KMS-11 (cell line): Measurements from ENCODE around the gene BRD4.
A peak's percentile ranks its signal among the peaks of the same experiment; 100 is the strongest.

Experiments used
- H2AFZ ChIP-seq: fragments of 200-600 bp; sonication (generic); 2 replicates; pipeline ENCODE4 v1.6.1; 2016; ENCODE audit warnings: antibody characterized with exemption, mixed run types, low read depth
- H3K27ac ChIP-seq: fragments of 200-600 bp; sonication (generic); 2 replicates; pipeline ENCODE4 v1.6.1; 2016; ENCODE audit warnings: mild to moderate bottlenecking, mixed run types
- H3K27me3 ChIP-seq: fragments of 200-600 bp; sonication (generic); 2 replicates; pipeline ENCODE4 v1.6.1; 2017; ENCODE audit warnings: mild to moderate bottlenecking, low read depth, mixed run types, moderate library complexity; ENCODE audit not compliant: insufficient read depth
- H3K36me3 ChIP-seq: fragments of 200-600 bp; sonication (generic); 2 replicates; pipeline ENCODE4 v1.6.1; 2017; ENCODE audit warnings: mild to moderate bottlenecking, mixed run types; ENCODE audit not compliant: insufficient read depth
- H3K4me1 ChIP-seq: fragments of 200-600 bp; sonication (generic); 2 replicates; pipeline ENCODE4 v1.6.1; 2016; ENCODE audit warnings: mild to moderate bottlenecking, low read depth, mixed run types; ENCODE audit not compliant: poor library complexity, severe bottlenecking
- H3K4me2 ChIP-seq: fragments of 200-600 bp; sonication (generic); 2 replicates; pipeline ENCODE4 v1.7.0; 2016; ENCODE audit warnings: mild to moderate bottlenecking, mixed run types
- H3K4me3 ChIP-seq: fragments of 200-600 bp; sonication (generic); IDR thresholded peaks from 2 replicates; pipeline ENCODE4 v1.6.1; 2017; ENCODE audit warnings: low read depth, low read length, mixed read lengths; ENCODE audit not compliant: insufficient read depth
- H3K79me2 ChIP-seq: fragments of 200-600 bp; sonication (generic); 2 replicates; pipeline ENCODE4 v1.6.1; 2016; ENCODE audit warnings: low read depth, mixed run types; ENCODE audit not compliant: insufficient read depth
- H3K9ac ChIP-seq: fragments of 200-600 bp; sonication (generic); 2 replicates; pipeline ENCODE4 v1.6.1; 2016; ENCODE audit warnings: mild to moderate bottlenecking, mixed run types
- H4K20me1 ChIP-seq: fragments of 200-600 bp; sonication (generic); 2 replicates; pipeline ENCODE4 v1.6.1; 2016; ENCODE audit warnings: mild to moderate bottlenecking, mixed run types; ENCODE audit not compliant: insufficient read depth
- TF ChIP-seq, protein P1 (sequence below): fragments of 200-600 bp; sonication (generic); conservative IDR thresholded peaks from 2 replicates; pipeline ENCODE4 v1.6.1; 2017; ENCODE audit warnings: low read depth, mild to moderate bottlenecking, antibody characterized with exemption, low read length, moderate library complexity, mixed read lengths

The BRD4 gene

DNA sequence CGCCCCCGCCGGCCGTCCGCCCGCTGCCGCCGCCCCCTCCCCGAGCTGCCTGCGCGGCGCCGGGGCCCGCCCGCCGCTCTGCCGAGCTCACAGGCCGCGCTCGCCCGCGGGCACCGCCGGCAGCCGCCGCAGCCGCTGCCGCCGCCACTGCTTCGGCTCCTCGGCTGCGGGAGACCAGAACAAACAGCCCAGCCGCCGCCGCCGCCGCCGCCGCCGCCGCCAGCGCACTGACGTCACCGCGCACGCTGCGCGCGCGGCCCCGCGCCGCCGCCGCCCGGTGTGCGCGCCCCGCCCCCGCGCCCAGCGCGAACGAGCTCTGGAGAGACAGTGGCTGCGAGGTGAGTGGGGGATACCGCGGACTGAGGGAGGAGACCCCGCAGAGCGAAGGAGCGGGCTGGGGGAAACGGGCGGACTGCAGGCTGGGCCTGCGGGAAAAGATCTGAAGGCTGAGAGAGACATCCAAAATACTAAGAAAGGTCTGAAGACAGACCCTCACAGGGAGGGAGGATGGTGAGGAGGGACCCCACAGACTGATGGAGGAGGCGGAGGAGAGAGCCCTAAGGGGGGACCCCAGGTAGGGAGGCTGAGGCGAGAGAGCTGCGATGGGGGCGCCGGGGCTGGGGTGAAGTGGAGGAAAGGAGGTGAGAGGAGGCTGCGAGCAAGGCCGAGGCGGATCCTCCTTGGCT lies at the start of gene BRD4:
TSS of gene BRD4 (minus strand) at position 229 of the 686 bp plus-strand sequence. CDS start 59,440 bp downstream, outside the sequence.
- peaks cover 36% of the 10 kb centered on the region for H4K20me1 ChIP-seq
- H3K4me2 ChIP-seq: peak within 1 kb of the TSS; percentile 98
- TF ChIP-seq, protein P1, sequence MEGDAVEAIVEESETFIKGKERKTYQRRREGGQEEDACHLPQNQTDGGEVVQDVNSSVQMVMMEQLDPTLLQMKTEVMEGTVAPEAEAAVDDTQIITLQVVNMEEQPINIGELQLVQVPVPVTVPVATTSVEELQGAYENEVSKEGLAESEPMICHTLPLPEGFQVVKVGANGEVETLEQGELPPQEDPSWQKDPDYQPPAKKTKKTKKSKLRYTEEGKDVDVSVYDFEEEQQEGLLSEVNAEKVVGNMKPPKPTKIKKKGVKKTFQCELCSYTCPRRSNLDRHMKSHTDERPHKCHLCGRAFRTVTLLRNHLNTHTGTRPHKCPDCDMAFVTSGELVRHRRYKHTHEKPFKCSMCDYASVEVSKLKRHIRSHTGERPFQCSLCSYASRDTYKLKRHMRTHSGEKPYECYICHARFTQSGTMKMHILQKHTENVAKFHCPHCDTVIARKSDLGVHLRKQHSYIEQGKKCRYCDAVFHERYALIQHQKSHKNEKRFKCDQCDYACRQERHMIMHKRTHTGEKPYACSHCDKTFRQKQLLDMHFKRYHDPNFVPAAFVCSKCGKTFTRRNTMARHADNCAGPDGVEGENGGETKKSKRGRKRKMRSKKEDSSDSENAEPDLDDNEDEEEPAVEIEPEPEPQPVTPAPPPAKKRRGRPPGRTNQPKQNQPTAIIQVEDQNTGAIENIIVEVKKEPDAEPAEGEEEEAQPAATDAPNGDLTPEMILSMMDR: no peak
- H2AFZ ChIP-seq: peak within 1 kb of the TSS; percentile 79
- peak within 1 kb of the TSS; percentile 66 for H3K27ac ChIP-seq
- peaks cover 56% of the 10 kb centered on the region for H3K79me2 ChIP-seq
- no peaks in the 10 kb centered on the region for H3K27me3 ChIP-seq
- no peaks in the 10 kb centered on the region for H3K36me3 ChIP-seq
- H3K4me1 ChIP-seq: peaks cover 22% of the 10 kb centered on the region
- H3K9ac ChIP-seq: peak within 1 kb of the TSS; percentile 80
- H3K4me3 ChIP-seq: no peak within 1 kb of the TSS

DNA sequence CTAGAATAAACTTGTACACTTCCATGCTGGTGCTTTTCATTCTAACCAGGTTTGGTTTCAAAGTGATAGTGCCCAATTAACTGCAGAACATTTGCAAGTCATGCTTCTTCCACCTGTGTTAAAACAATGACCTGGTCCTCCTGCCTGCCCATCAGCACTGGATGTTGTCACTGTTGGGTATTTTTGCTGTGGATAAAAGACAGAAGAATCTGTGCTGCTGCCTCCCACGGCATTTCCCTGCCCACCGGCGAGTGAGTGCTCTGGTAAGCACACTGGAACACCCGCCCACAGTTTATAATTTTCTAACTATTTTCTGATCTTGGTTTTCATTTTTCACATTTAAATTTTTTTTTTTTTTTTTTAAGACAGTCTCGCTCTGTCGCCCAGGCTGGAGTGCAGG lies 49.5 kb upstream of the BRD4 start:
- Histone ChIP-seq H2AFZ (no peak overlapping the region), H3K4me2 (no peak overlapping the region), H3K27ac (no peak overlapping the region; the same call in 1 of the 2 replicates), H3K4me3 (no peak overlapping the region), H4K20me1 (no peaks in the 10 kb centered on the region), H3K27me3 (no peaks in the 10 kb centered on the region), H3K9ac (no peak overlapping the region), H3K36me3 (no peaks in the 10 kb centered on the region), H3K4me1 (peaks cover 28% of the 10 kb centered on the region), H3K79me2 (peaks cover 28% of the 10 kb centered on the region)
- TF ChIP-seq, protein P1: no peak

DNA sequence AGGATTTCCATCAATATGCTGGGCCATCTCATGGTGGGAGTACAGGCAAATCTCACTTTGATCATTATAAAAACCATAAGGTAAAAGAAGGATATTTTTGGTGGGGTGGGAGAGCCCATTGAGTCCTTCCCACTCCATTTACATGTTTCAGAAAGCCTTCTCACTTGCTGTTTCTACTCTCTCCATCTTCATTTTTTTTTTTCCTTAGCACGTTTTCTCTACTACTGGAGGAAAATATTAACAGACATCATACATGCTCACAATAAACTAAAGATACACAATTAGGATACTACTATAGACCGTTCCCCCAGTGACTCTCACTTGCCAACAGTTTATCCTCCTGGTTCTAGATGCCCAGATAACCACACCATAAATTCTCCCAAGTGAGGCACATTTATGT lies 49.1 kb upstream of the BRD4 start:
- H3K27me3 ChIP-seq: no peaks in the 10 kb centered on the region
- no peaks in the 10 kb centered on the region for H3K36me3 ChIP-seq
- no peak overlapping the region; the same call in 1 of the 2 replicates for H3K27ac ChIP-seq
- H2AFZ ChIP-seq: no peak overlapping the region
- peaks cover 30% of the 10 kb centered on the region for H3K4me1 ChIP-seq
- no peak overlapping the region for H3K9ac ChIP-seq
- no peaks in the 10 kb centered on the region for H4K20me1 ChIP-seq
- TF ChIP-seq, protein P1: no peak
- H3K79me2 ChIP-seq: peaks cover 32% of the 10 kb centered on the region
- no peak overlapping the region for H3K4me3 ChIP-seq
- peak overlapping the region; percentile 88; the same call in 1 of the 2 replicates for H3K4me2 ChIP-seq

DNA sequence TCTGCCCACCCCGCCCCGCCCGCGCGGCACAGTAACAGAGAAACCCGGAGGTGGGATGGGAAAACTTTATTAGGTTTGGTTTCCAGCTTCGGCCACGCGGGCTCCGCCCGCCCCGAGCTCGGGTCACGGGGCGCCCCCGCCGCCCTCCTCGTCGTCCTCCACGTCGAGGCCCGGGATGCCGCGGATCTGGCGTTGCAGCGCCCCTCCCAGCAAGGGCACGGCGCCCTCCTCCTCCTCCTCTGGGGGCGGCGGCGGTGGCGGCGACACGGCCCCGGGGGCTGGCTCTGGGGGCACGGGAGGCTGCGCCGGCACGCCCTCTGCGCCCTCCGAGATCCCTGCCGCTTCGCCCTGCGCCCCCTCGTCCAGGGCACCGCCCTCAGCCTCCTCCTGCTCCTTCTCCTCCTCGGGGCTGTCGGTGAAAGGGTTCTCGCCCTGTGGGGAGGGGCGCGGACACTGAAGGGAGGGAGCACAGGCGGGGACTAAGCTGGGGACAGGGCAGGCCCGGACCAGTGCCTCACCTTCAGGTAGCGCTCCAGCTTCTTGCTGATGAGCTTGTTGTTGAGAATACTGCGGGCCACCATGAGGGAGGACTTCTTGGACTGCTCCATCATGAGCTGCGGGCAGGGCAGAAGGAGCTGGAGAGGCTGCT lies 47.8 kb upstream of the BRD4 start:
- Histone ChIP-seq H3K79me2 (peaks cover 45% of the 10 kb centered on the region), H3K27me3 (no peaks in the 10 kb centered on the region), H3K4me3 (no peak overlapping the region), H3K4me2 (peak overlapping the region; percentile 88; the same call in 1 of the 2 replicates), H4K20me1 (no peaks in the 10 kb centered on the region), H3K27ac (peak overlapping the region; percentile 60), H2AFZ (peak overlapping the region; percentile 49), H3K36me3 (no peaks in the 10 kb centered on the region; the same call in 1 of the 2 replicates), H3K9ac (peak overlapping the region; percentile 63), H3K4me1 (peaks cover 32% of the 10 kb centered on the region)
- TF ChIP-seq, protein P1: no peak
